H1 (cell line): ENCODE results near the gene MRAP2. TPM values are rescaled to one million over a fixed set of nuclear protein-coding genes. Genes with fewer than 3 reads are reported as not detected.

Experiments used
- CTCF ChIA-PET: fragments of 300-600 bp; sonication (Branson Sonifier 250); formaldehyde crosslinking; loops from one replicate; lab custom pipeline; 2021; ENCODE audit not compliant: partially characterized antibody; lab: Charles Lee
- POLR2A ChIA-PET: fragments of 300-600 bp; sonication (Branson Sonifier 250); formaldehyde crosslinking; loops from one replicate; lab custom pipeline; 2021; ENCODE audit warnings: inconsistent platforms; ENCODE audit not compliant: partially characterized antibody; lab: Charles Lee
- DNase-seq, 2 experiments: peaks; one replicate each; pipeline versions ENCODE4 v3.0.0 to v3.0.0-alpha.2; 2010 to 2022; ENCODE audit warnings: low spot score in 2 of 2, low read depth in 1 of 2, mixed read lengths in 1 of 2
- FAIRE-seq: peaks from 2 replicates; lab custom pipeline; 2011; peaks lifted over from hg19 to GRCh38; lab: Jason Lieb, UNC
- H2AFZ ChIP-seq: 2 replicates; pipeline ENCODE4 v1.8.1; 2012; ENCODE audit warnings: low read length, inconsistent platforms
- H2AK5ac ChIP-seq: 2 replicates; pipeline ENCODE4 v1.6.1; 2013; ENCODE audit warnings: low read depth, low read length
- H2BK120ac ChIP-seq: replicated peaks from 2 replicates; pipeline ENCODE3; 2013; ENCODE audit warnings: low read depth, low read length, inconsistent platforms
- H2BK12ac ChIP-seq: 2 replicates; pipeline ENCODE4 v1.6.1; 2013; ENCODE audit warnings: low read depth, low read length
- H2BK15ac ChIP-seq: 2 replicates; pipeline ENCODE4 v1.6.1; 2013; ENCODE audit warnings: low read length
- H2BK20ac ChIP-seq: 2 replicates; pipeline ENCODE4 v1.6.1; 2013; ENCODE audit warnings: low read length
- H2BK5ac ChIP-seq: 2 replicates; pipeline ENCODE4 v1.6.1; 2013; ENCODE audit warnings: low read depth, low read length
- H3K14ac ChIP-seq: 2 replicates; pipeline ENCODE4 v1.6.1; 2013; ENCODE audit warnings: inconsistent platforms; ENCODE audit not compliant: insufficient read length
- H3K18ac ChIP-seq: 2 replicates; pipeline ENCODE4 v1.6.1; 2013; ENCODE audit warnings: low read length; ENCODE audit errors: extremely low read depth
- H3K23ac ChIP-seq: 2 replicates; pipeline ENCODE4 v1.6.1; 2013; ENCODE audit warnings: inconsistent platforms; ENCODE audit not compliant: insufficient read length
- H3K23me2 ChIP-seq: 2 replicates; pipeline ENCODE4 v1.6.1; 2013; ENCODE audit warnings: low read depth, low read length
- H3K27ac ChIP-seq: 2 replicates; pipeline ENCODE4 v1.6.1; 2011; ENCODE audit warnings: low read depth, low read length, inconsistent platforms
- H3K27me3 ChIP-seq, 4 experiments: replicated peaks in 1 of 4; 1 replicate in 1 of 4; 2 replicates in 3 of 4; pipeline versions ENCODE4 v1.6.1 to v1.8.1; 2011 to 2013; ENCODE audit warnings: low read length in 3 of 4, mild to moderate bottlenecking in 3 of 4, inconsistent platforms in 2 of 4, mixed read lengths in 2 of 4, moderate library complexity in 1 of 4; ENCODE audit not compliant: control insufficient read depth in 3 of 4, insufficient read depth in 3 of 4; ENCODE audit errors: extremely low read depth in 1 of 4
- H3K36me3 ChIP-seq, 4 experiments: 2 replicates each; pipeline versions ENCODE4 v1.6.1 to v1.8.1; 2011 to 2013; ENCODE audit warnings: mild to moderate bottlenecking in 4 of 4, low read length in 3 of 4, moderate library complexity in 2 of 4, control low read depth in 1 of 4, inconsistent platforms in 1 of 4; ENCODE audit not compliant: insufficient read depth in 4 of 4, control insufficient read depth in 2 of 4
- H3K4ac ChIP-seq: replicated peaks from 2 replicates; pipeline ENCODE3; 2013; ENCODE audit warnings: low read length, low read depth, mixed read lengths, inconsistent platforms; ENCODE audit not compliant: insufficient read length
- H3K4me1 ChIP-seq, 4 experiments: replicated peaks in 1 of 4; 1 replicate in 1 of 4; 2 replicates in 3 of 4; pipeline versions ENCODE4 v1.6.1 to v1.8.1; 2011 to 2013; ENCODE audit warnings: low read length in 3 of 4, inconsistent platforms in 2 of 4, mixed read lengths in 1 of 4; ENCODE audit not compliant: insufficient read depth in 4 of 4, control insufficient read depth in 3 of 4
- H3K4me2 ChIP-seq, 2 experiments: 2 replicates each; pipeline versions ENCODE4 v1.6.1 to v1.8.1; 2011 to 2013; ENCODE audit warnings: low read depth in 2 of 2, low read length in 2 of 2, control low read depth in 1 of 2, inconsistent platforms in 1 of 2, mild to moderate bottlenecking in 1 of 2; ENCODE audit not compliant: insufficient read depth in 1 of 2
- H3K4me3 ChIP-seq, 4 experiments: fragments of 200-600, 300-600 bp in 1 of 4; sonication (generic), shearing (Covaris generic), sonication (Bioruptor Twin) in 1 of 4; 2 replicates each; pipeline versions ENCODE4 v1.5.1 to v1.8.1; 2011 to 2016; ENCODE audit warnings: low read length in 4 of 4, low read depth in 3 of 4, control low read depth in 2 of 4, inconsistent platforms in 2 of 4, mild to moderate bottlenecking in 2 of 4, mixed read lengths in 1 of 4, moderate library complexity in 1 of 4; ENCODE audit not compliant: insufficient read depth in 2 of 4; ENCODE audit errors: extremely low read depth in 1 of 4
- H3K56ac ChIP-seq: replicated peaks from 2 replicates; pipeline ENCODE3; 2013; ENCODE audit warnings: low read depth, mild to moderate bottlenecking, mixed read lengths, low read length, inconsistent platforms; ENCODE audit not compliant: insufficient read length
- H3K79me1 ChIP-seq: 2 replicates; pipeline ENCODE4 v1.6.1; 2013; ENCODE audit warnings: low read depth, low read length, control low read depth
- H3K79me2 ChIP-seq, 2 experiments: 2 replicates each; pipeline versions ENCODE4 v1.6.1 to v1.8.1; 2012 to 2013; ENCODE audit warnings: low read length in 2 of 2, mild to moderate bottlenecking in 2 of 2, inconsistent platforms in 1 of 2; ENCODE audit not compliant: insufficient read depth in 2 of 2, control insufficient read depth in 1 of 2
- H3K9ac ChIP-seq, 4 experiments: replicated peaks in 1 of 4; 1 replicate in 1 of 4; 2 replicates in 3 of 4; pipeline versions ENCODE4 v1.6.1 to v1.8.1; 2011 to 2013; ENCODE audit warnings: low read depth in 3 of 4, low read length in 3 of 4, control low read depth in 2 of 4, mild to moderate bottlenecking in 2 of 4, moderate library complexity in 2 of 4, inconsistent platforms in 1 of 4; ENCODE audit errors: extremely low read depth in 1 of 4
- H3K9me3 ChIP-seq, 2 experiments: 2 replicates each; pipeline versions ENCODE4 v1.6.1 to v1.8.1; 2012 to 2013; ENCODE audit warnings: mild to moderate bottlenecking in 2 of 2, moderate library complexity in 2 of 2, control low read depth in 1 of 2, inconsistent platforms in 1 of 2, low read depth in 1 of 2, low read length in 1 of 2, mixed read lengths in 1 of 2; ENCODE audit not compliant: insufficient read depth in 2 of 2
- H4K20me1 ChIP-seq, 2 experiments: replicated peaks in 1 of 2; 2 replicates each; pipeline versions ENCODE3 to v1.8.1; 2011 to 2013; ENCODE audit warnings: inconsistent platforms in 2 of 2, low read length in 2 of 2, mild to moderate bottlenecking in 1 of 2; ENCODE audit not compliant: insufficient read depth in 2 of 2, control insufficient read depth in 1 of 2
- H4K5ac ChIP-seq: 2 replicates; pipeline ENCODE4 v1.6.1; 2013; ENCODE audit warnings: low read length, low read depth, mixed read lengths, inconsistent platforms; ENCODE audit not compliant: insufficient read length
- H4K8ac ChIP-seq: 2 replicates; pipeline ENCODE4 v1.8.0; 2013; ENCODE audit warnings: mild to moderate bottlenecking, moderate library complexity, low read length, inconsistent platforms; ENCODE audit not compliant: insufficient read depth; ENCODE audit errors: extremely low read depth
- H4K91ac ChIP-seq: replicated peaks from 2 replicates; pipeline ENCODE3; 2013; ENCODE audit warnings: low read length, mixed read lengths, inconsistent platforms; ENCODE audit not compliant: insufficient read length
- CBX5 ChIP-seq: fragments of 300-800, 300-1000 bp; sonication (generic); IDR thresholded peaks from 2 replicates; pipeline ENCODE4 v1.7.1; 2016; ENCODE audit warnings: antibody characterized with exemption, low read length, low read depth
- HDAC6 ChIP-seq: IDR thresholded peaks from one replicate; pipeline ENCODE4 v1.7.1; 2012; ENCODE audit warnings: low read depth, mild to moderate bottlenecking, inconsistent platforms, low read length, moderate library complexity
- KDM5A ChIP-seq: fragments of 200-600 bp; IDR thresholded peaks from 2 replicates; pipeline ENCODE4 v1.7.1; 2012; ENCODE audit warnings: mild to moderate bottlenecking, low read length, inconsistent platforms, mixed read lengths
- SP1 ChIP-seq: IDR thresholded peaks from 2 replicates; pipeline ENCODE4 v1.6.1; 2011; ENCODE audit warnings: low read depth, low read length
- SP2 ChIP-seq: IDR thresholded peaks from 2 replicates; pipeline ENCODE4 v1.6.1; 2012; ENCODE audit warnings: mild to moderate bottlenecking, low read length, inconsistent platforms
- TEAD4 ChIP-seq: IDR thresholded peaks from 2 replicates; pipeline ENCODE4 v1.6.1; 2012; ENCODE audit warnings: low read depth, low read length, inconsistent platforms, mixed read lengths
- WGBS, 2 experiments: shearing (Covaris generic) in 1 of 2; methylation state at CpG; one replicate each; pipeline versions ENCODE4 v1.1.6 to v1.1.7; 2013 to 2015; ENCODE audit warnings: low lambda C conversion rate in 2 of 2, mixed read lengths in 2 of 2, inconsistent platforms in 1 of 2, low coverage in 1 of 2, missing lambda C conversion rate in 1 of 2; ENCODE audit not compliant: insufficient replicate concordance in 2 of 2, insufficient coverage in 1 of 2, insufficient read length in 1 of 2; ENCODE audit errors: extremely low coverage in 1 of 2, missing lambda C conversion rate in 1 of 2; 5-methylcytosine and 5-hydroxymethylcytosine counted together
- polyA plus RNA-seq, 7 experiments: library from polyadenylated mRNA; depleted of rRNA in 3 of 7; stranded (reverse) in 5 of 7; unstranded in 2 of 7; fragments of >200 nt in 5 of 7; fragments of 200-250 nt in 2 of 7; gene quantifications; 1 replicate in 5 of 7; 2 replicates in 1 of 7; 4 replicates in 1 of 7; pipeline versions ENCODE4 v1.2.1 to v1.2.3, GENCODE V29; 2011 to 2013; ENCODE audit warnings: missing spikeins in 2 of 7, mixed read lengths in 2 of 7
- total RNA-seq: library from RNA; stranded (reverse); fragmentation: NEBNext Ultra II Directional; extraction: Animal tissue kit (Norgen Biotek cat#: 25700); gene quantifications from 2 replicates; pipeline ENCODE4 v1.2.1, GENCODE V29; 2021

Gene MRAP2
- total and polyA plus RNA-seq, 2 of the 8 experiments (the other 6 are each of a cell fraction or from before 2014, with no cell fraction given), result 5.0 to 11.0 TPM

DNA sequence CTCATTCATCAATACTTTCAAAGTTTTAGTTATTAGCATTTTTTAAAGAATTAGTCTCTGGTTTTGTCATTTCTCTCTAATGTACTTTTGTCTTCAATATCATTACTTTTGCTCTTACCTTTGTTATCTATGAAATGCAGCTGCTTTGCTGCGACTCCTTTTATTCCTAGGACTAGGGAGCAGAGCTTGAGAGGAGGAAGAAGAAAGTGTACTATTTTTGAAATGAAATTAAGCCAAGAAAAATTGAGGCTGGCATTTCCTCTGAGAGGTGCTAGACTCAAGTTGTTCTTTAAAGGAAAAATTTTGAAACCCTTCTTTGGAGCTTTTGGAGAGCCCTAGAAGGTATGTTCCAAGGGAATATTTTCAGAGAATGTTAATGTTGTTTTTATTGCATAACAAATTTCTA, 48.3 kb upstream of the MRAP2 start:
- H3K27me3 ChIP-seq, result no peaks in the 10 kb centered on the region
- no peak overlapping the region for H3K23ac ChIP-seq
- FAIRE-seq (no peak), DNase-seq (no peak)
- H2AK5ac ChIP-seq, result no peak overlapping the region
- H3K18ac ChIP-seq, result no peak overlapping the region
- peaks cover 0 to 4% of the 10 kb centered on the region in 2 experiments; a peak in 1 of 4 replicates for H3K9me3 ChIP-seq
- CTCF ChIA-PET, result interaction anchor here (1.0 kb wide), 1 partner anchor 15 kb away, joined by 3 read pairs; no protein-coding TSS in a partner anchor
- no peaks in the 10 kb centered on the region for H4K20me1 ChIP-seq
- no peak overlapping the region for H2AFZ ChIP-seq
- H2BK15ac ChIP-seq, result no peak overlapping the region
- H3K79me1 ChIP-seq, result no peaks in the 10 kb centered on the region
- no peak overlapping the region for H3K27ac ChIP-seq
- no peak overlapping the region for H3K4me2 ChIP-seq
- H4K5ac ChIP-seq, result no peak overlapping the region
- H2BK5ac ChIP-seq, result no peak overlapping the region
- H3K79me2 ChIP-seq, result no peaks in the 10 kb centered on the region
- POLR2A ChIA-PET, result no interaction called here
- no peak overlapping the region for H4K8ac ChIP-seq
- no peak overlapping the region for H4K91ac ChIP-seq
- no peaks in the 10 kb centered on the region for H3K4me1 ChIP-seq
- WGBS, 2 experiments, result 73% methylated on average over 1 of the region's 1 CpG; no CpG with 5 or more reads in 1 of the 2 experiments
- no peaks in the 10 kb centered on the region for H3K23me2 ChIP-seq
- no peak overlapping the region for H2BK120ac ChIP-seq
- H3K56ac ChIP-seq, result no peak overlapping the region
- no peak overlapping the region for H3K4me3 ChIP-seq
- no peak overlapping the region for H3K14ac ChIP-seq
- H2BK12ac ChIP-seq, result no peak overlapping the region
- H3K4ac ChIP-seq, result no peak overlapping the region
- no peaks in the 10 kb centered on the region for H3K36me3 ChIP-seq
- H2BK20ac ChIP-seq, result no peak overlapping the region
- H3K9ac ChIP-seq, result no peak overlapping the region
- no peak for TF ChIP-seq KDM5A
- TF ChIP-seq CBX5, result no peak
- TF ChIP-seq SP2, result no peak
- no peak for TF ChIP-seq HDAC6
- no peak for TF ChIP-seq SP1
- TF ChIP-seq TEAD4, result no peak
